B cell (primary cell): ENCODE measurements around the gene KRTAP1-4. TPM values are rescaled to one million over a fixed set of nuclear protein-coding genes. Genes with fewer than 3 reads are reported as not detected.

Experiments
- ATAC-seq: fragments of 200-7000 bp; cut with Tn5 transposase; one replicate; pipeline ENCODE4 v1.10.0; 2021; ENCODE audit warnings: low read depth, mild to moderate bottlenecking, moderate number of reproducible peaks, moderate library complexity
- CTCF ChIA-PET: fragments of 350-600 bp; sonication (Branson Sonifier 250); formaldehyde crosslinking; loops from one replicate; lab custom pipeline; 2021; ENCODE audit warnings: antibody characterized with exemption, inconsistent platforms; lab: Charles Lee
- POLR2A ChIA-PET: fragments of 350-600 bp; sonication (Branson Sonifier 250); formaldehyde crosslinking; loops from one replicate; lab custom pipeline; 2021; ENCODE audit warnings: antibody characterized with exemption; lab: Charles Lee
- DNase-seq: peaks from one replicate; pipeline ENCODE4 v3.0.0; 2013
- H2AFZ ChIP-seq: 2 replicates; pipeline ENCODE4 v1.6.1; 2012; ENCODE audit warnings: mild to moderate bottlenecking, low read depth, low read length; ENCODE audit not compliant: insufficient read depth, poor library complexity, severe bottlenecking
- H3K27ac ChIP-seq, 2 donors: 1 replicate in 1 of 2; 2 replicates in 1 of 2; pipeline ENCODE4 v1.5.1; 2012 to 2013; ENCODE audit warnings: low read length in 2 of 2, mild to moderate bottlenecking in 2 of 2, moderate library complexity in 1 of 2
- H3K27me3 ChIP-seq, 4 experiments: fragments of 200-600 bp in 1 of 4; sonication (generic) in 1 of 4; replicated peaks in 1 of 4; 1 replicate in 2 of 4; 2 replicates in 2 of 4; pipeline versions ENCODE4 v1.6.1 to v1.7.0; 2013 to 2016; ENCODE audit warnings: low read length in 3 of 4, mild to moderate bottlenecking in 2 of 4, mixed read lengths in 1 of 4, moderate library complexity in 1 of 4; ENCODE audit not compliant: insufficient read depth in 4 of 4, control insufficient read depth in 3 of 4; ENCODE audit errors: control extremely low read depth in 1 of 4
- H3K36me3 ChIP-seq, 2 experiments: replicated peaks in 1 of 2; 1 replicate in 1 of 2; 2 replicates in 1 of 2; pipeline versions ENCODE4 v1.6.1 to v1.7.1; 2013; ENCODE audit warnings: low read length in 1 of 2; ENCODE audit not compliant: insufficient read depth in 2 of 2, control insufficient read depth in 1 of 2; ENCODE audit errors: control extremely low read depth in 1 of 2, extremely low read depth in 1 of 2
- H3K4me1 ChIP-seq, 2 donors: fragments of 200-600 bp in 1 of 2; sonication (generic) in 1 of 2; 1 replicate in 1 of 2; 2 replicates in 1 of 2; pipeline versions ENCODE4 v1.5.1 to v1.6.1; 2013 to 2017; ENCODE audit warnings: low read length in 2 of 2; ENCODE audit not compliant: control insufficient read depth in 2 of 2, insufficient read depth in 2 of 2
- H3K4me2 ChIP-seq: replicated peaks from 2 replicates; pipeline ENCODE3; 2012; ENCODE audit warnings: mild to moderate bottlenecking, low read depth, low read length; ENCODE audit not compliant: poor library complexity, severe bottlenecking
- H3K4me3 ChIP-seq, 5 experiments: fragments of 200-600 bp in 1 of 5; sonication (generic) in 1 of 5; 1 replicate in 3 of 5; 2 replicates in 2 of 5; pipeline versions ENCODE4 v1.5.1 to v1.7.0; 2011 to 2016; ENCODE audit warnings: low read length in 4 of 5, mild to moderate bottlenecking in 4 of 5, low read depth in 2 of 5, control low read depth in 1 of 5, moderate library complexity in 1 of 5; ENCODE audit not compliant: insufficient read depth in 1 of 5; ENCODE audit errors: control extremely low read depth in 1 of 5, extremely low read depth in 1 of 5
- H3K79me2 ChIP-seq: fragments of 200-600 bp; sonication (generic); one replicate; pipeline ENCODE4 v1.6.0; 2016; ENCODE audit warnings: low read length; ENCODE audit not compliant: control insufficient read depth, insufficient read depth
- H3K9ac ChIP-seq: fragments of 200-600 bp; sonication (generic); 2 replicates; pipeline ENCODE4 v1.6.1; 2017; ENCODE audit warnings: mild to moderate bottlenecking, low read length, moderate library complexity
- H3K9me3 ChIP-seq, 3 donors: one replicate each; pipeline versions ENCODE4 v1.6.1 to v1.7.1; 2013; ENCODE audit warnings: low read length in 2 of 3; ENCODE audit not compliant: control insufficient read depth in 2 of 3, insufficient read depth in 1 of 3; ENCODE audit errors: control extremely low read depth in 1 of 3
- H4K20me1 ChIP-seq: 2 replicates; pipeline ENCODE4 v1.6.0; 2012; ENCODE audit warnings: mild to moderate bottlenecking, low read length; ENCODE audit not compliant: insufficient read depth, control insufficient read depth, poor library complexity, severe bottlenecking
- H3K27ac Mint-ChIP-seq: one replicate; pipeline ENCODE4 v1.8.0; 2021; ENCODE audit warnings: mixed read lengths
- H3K27me3 Mint-ChIP-seq: one replicate; pipeline ENCODE4 v1.8.0; 2021; ENCODE audit warnings: mixed read lengths
- H3K4me1 Mint-ChIP-seq: one replicate; pipeline ENCODE4 v1.8.0; 2021; ENCODE audit warnings: mixed read lengths
- H3K4me3 Mint-ChIP-seq: one replicate; pipeline ENCODE4 v1.8.0; 2021; ENCODE audit warnings: mixed read lengths
- H3K9me3 Mint-ChIP-seq: one replicate; pipeline ENCODE4 v1.8.0; 2022; ENCODE audit warnings: mixed read lengths; ENCODE audit not compliant: insufficient read depth
- CTCF ChIP-seq: fragments of 200-600 bp; IDR thresholded peaks from one replicate; pipeline ENCODE4 v1.8.0; 2022; ENCODE audit warnings: antibody characterized with exemption, mild to moderate bottlenecking
- EZH2 ChIP-seq: IDR thresholded peaks from 2 replicates; pipeline ENCODE4 v1.6.1; 2012; ENCODE audit warnings: borderline replicate concordance, low read depth, mild to moderate bottlenecking, moderate library complexity, low read length; ENCODE audit not compliant: insufficient read depth, poor library complexity, severe bottlenecking
- WGBS: methylation state at CpG from one replicate; pipeline ENCODE4 v1.1.5; 2013; ENCODE audit warnings: missing lambda C conversion rate; ENCODE audit not compliant: insufficient coverage; 5-methylcytosine and 5-hydroxymethylcytosine counted together
- intact Hi-C: fragments of 100-400 bp; cut with micrococcal nuclease; formaldehyde crosslinking; loops from one replicate; pipeline ENCODE4 v1.10.0; 2022
- polyA plus RNA-seq: library from polyadenylated mRNA; depleted of rRNA; stranded (reverse); fragments of >200 nt; gene quantifications from 2 replicates; pipeline ENCODE4 v1.2.3, GENCODE V29; 2012
- total RNA-seq, 2 donors: library from RNA; stranded (reverse); fragments of 120-200 nt in 1 of 2; gene quantifications; 1 replicate in 1 of 2; 2 replicates in 1 of 2; pipeline versions ENCODE4 v1.2.3 to v1.2.4, GENCODE V29; 2013 to 2022

The KRTAP1-4 gene
- total and polyA plus RNA-seq, 2 donors (not counting 1 experiment from before 2014, with no cell fraction given), result not detected

DNA sequence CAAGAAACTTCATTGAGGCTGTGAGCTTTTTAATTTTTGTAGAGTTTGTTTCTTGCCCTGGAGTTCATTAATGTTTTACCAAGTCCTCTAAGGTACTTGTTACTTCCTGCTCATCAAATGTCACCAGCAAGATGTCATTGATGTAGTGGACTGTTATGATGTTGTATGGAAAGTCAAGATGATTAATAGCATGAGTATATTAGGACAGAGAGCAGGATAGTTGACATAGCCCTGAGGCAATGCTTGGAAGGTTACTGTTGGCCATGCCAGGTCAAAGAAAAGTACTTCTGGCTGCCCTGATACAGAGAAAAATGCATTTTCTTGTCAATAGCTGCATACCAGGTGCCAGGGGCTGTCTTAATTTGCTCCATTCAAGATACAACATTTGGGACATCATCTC, 9.7 kb downstream of the KRTAP1-4 start:
- no peaks in the 10 kb centered on the region for H3K27me3 ChIP-seq
- POLR2A ChIA-PET, result no interaction called here
- H3K79me2 ChIP-seq, result no peaks in the 10 kb centered on the region
- no peaks in the 10 kb centered on the region for H3K4me1 ChIP-seq
- intact Hi-C loops, result no loop called here
- no peak overlapping the region for H3K4me2 ChIP-seq
- H3K27ac ChIP-seq, result no peak overlapping the region
- DNase-seq, result no peak
- H3K4me3 ChIP-seq, result no peak overlapping the region
- CTCF ChIA-PET, result interaction anchor here (0.6 kb wide), 1 partner anchor 59 kb away, joined by 3 read pairs; no protein-coding TSS in a partner anchor
- H3K4me1 Mint-ChIP-seq, result no peaks in the 10 kb centered on the region
- no peaks in the 10 kb centered on the region for H3K36me3 ChIP-seq
- peaks cover 11% of the 10 kb centered on the region for H3K9me3 Mint-ChIP-seq
- H2AFZ ChIP-seq, result no peak overlapping the region
- no peak overlapping the region for H3K27ac Mint-ChIP-seq
- H3K27me3 Mint-ChIP-seq, result peaks cover 39% of the 10 kb centered on the region
- H4K20me1 ChIP-seq, result no peaks in the 10 kb centered on the region
- H3K9me3 ChIP-seq, result peaks cover 0 to 5% (median 0%) of the 10 kb centered on the region in 3 donors
- TF ChIP-seq CTCF (no peak), EZH2 (no peak)
- no peak overlapping the region for H3K9ac ChIP-seq
- no peak overlapping the region for H3K4me3 Mint-ChIP-seq
- no peak for ATAC-seq

DNA sequence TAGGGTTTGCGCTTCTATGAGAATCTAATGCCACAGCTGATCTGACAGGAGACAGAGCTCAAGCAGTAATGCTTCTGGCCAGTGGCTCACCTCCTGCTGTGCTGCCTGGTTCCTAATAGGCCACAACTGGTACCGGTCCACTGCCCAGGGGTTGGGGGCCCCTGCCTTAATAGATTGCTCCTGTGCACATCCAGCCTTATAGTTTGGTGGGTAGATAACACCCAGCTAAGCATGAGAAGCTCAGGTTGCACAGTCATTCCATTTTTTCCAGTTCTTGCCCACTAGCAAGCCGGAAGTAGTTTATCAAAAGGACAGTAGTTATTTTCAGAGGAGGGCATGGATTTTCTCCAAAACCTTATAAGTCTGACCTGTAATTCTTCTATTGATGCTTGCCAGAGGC, 10.6 kb downstream of the KRTAP1-4 start:
- ATAC-seq (no peak), DNase-seq (no peak)
- H3K27ac ChIP-seq, result no peak overlapping the region
- no peaks in the 10 kb centered on the region for H3K36me3 ChIP-seq
- POLR2A ChIA-PET, result no interaction called here
- no peak overlapping the region for H3K4me3 Mint-ChIP-seq
- H3K4me2 ChIP-seq, result no peak overlapping the region
- TF ChIP-seq EZH2 (no peak), CTCF (no peak)
- H3K4me1 ChIP-seq, result no peaks in the 10 kb centered on the region
- WGBS, result 100% methylated on average over 2 of the region's 3 CpGs
- no peak overlapping the region for H3K4me3 ChIP-seq
- CTCF ChIA-PET, result no interaction called here
- peaks cover 11% of the 10 kb centered on the region for H3K9me3 Mint-ChIP-seq
- H3K9me3 ChIP-seq, result peaks cover 0 to 5% (median 0%) of the 10 kb centered on the region in 3 donors
- no peaks in the 10 kb centered on the region for H3K79me2 ChIP-seq
- intact Hi-C loops, result no loop called here
- no peaks in the 10 kb centered on the region for H4K20me1 ChIP-seq
- no peaks in the 10 kb centered on the region for H3K27me3 ChIP-seq
- no peak overlapping the region for H3K27ac Mint-ChIP-seq
- no peak overlapping the region for H3K9ac ChIP-seq
- H3K4me1 Mint-ChIP-seq, result no peaks in the 10 kb centered on the region
- no peak overlapping the region for H2AFZ ChIP-seq
- H3K27me3 Mint-ChIP-seq, result peaks cover 40% of the 10 kb centered on the region
